A673 (cell line): ENCODE results near the gene NAPB. TPM values are rescaled to one million over a fixed set of nuclear protein-coding genes. Genes with fewer than 3 reads are reported as not detected.

Source experiments
- BruUV-seq: library from RNA; stranded (reverse); fragments of 400-500 nt; replicated peaks from 2 replicates; lab custom pipeline; 2021; lab: Mats Ljungman, UMichigan
- CTCF ChIA-PET: fragments of 300-600 bp; sonication (Branson Sonifier 250); formaldehyde crosslinking; loops from one replicate; lab custom pipeline; 2022; ENCODE audit warnings: antibody characterized with exemption; lab: Charles Lee
- POLR2A ChIA-PET: fragments of 300-600 bp; sonication (Branson Sonifier 250); formaldehyde crosslinking; loops from one replicate; lab custom pipeline; 2022; ENCODE audit warnings: antibody characterized with exemption; ENCODE audit not compliant: low non-redundant PET; lab: Charles Lee
- DNase-seq: peaks from one replicate; pipeline ENCODE4 v3.0.0-alpha.2; 2015; ENCODE audit warnings: low spot score
- H3K27ac ChIP-seq: fragments of 200-600 bp; sonication (generic); 2 replicates; pipeline ENCODE4 v1.5.1; 2016; ENCODE audit warnings: mixed run types, low read depth, mild to moderate bottlenecking, mixed read lengths, antibody characterized with exemption, low read length; ENCODE audit not compliant: poor library complexity, severe bottlenecking
- H3K27me3 ChIP-seq: fragments of 200-600 bp; sonication (generic); replicated peaks from 2 replicates; pipeline ENCODE4 v1.6.1; 2017; ENCODE audit warnings: mixed run types, low read depth, mild to moderate bottlenecking, mixed read lengths, antibody characterized with exemption, low read length; ENCODE audit not compliant: insufficient read depth, poor library complexity
- H3K36me3 ChIP-seq: fragments of 200-600 bp; sonication (generic); 2 replicates; pipeline ENCODE4 v1.6.1; 2016; ENCODE audit warnings: mixed run types, mild to moderate bottlenecking, mixed read lengths, antibody characterized with exemption, low read length; ENCODE audit not compliant: insufficient read depth, poor library complexity, severe bottlenecking
- H3K4me1 ChIP-seq: fragments of 200-600 bp; sonication (generic); 2 replicates; pipeline ENCODE4 v1.6.1; 2017; ENCODE audit warnings: mixed run types, mild to moderate bottlenecking, mixed read lengths, antibody characterized with exemption, low read length; ENCODE audit not compliant: insufficient read depth, poor library complexity, severe bottlenecking
- H3K4me3 ChIP-seq: fragments of 200-600 bp; sonication (generic); 2 replicates; pipeline ENCODE4 v1.5.1; 2016; ENCODE audit warnings: low read depth, mixed run types, mild to moderate bottlenecking, mixed read lengths, low read length; ENCODE audit not compliant: poor library complexity, severe bottlenecking
- H3K9me3 ChIP-seq: fragments of 200-600 bp; sonication (generic); 2 replicates; pipeline ENCODE4 v1.6.1; 2016; ENCODE audit warnings: mixed run types, low read depth, mild to moderate bottlenecking, mixed read lengths, antibody characterized with exemption, low read length; ENCODE audit not compliant: poor library complexity, severe bottlenecking
- EZH2 ChIP-seq: fragments of 200-600 bp; sonication (generic); IDR thresholded peaks from 2 replicates; pipeline ENCODE4 v1.6.1; 2017; ENCODE audit warnings: borderline replicate concordance, low read depth, mild to moderate bottlenecking, mixed read lengths, antibody characterized with exemption, low read length; ENCODE audit not compliant: poor library complexity, severe bottlenecking
- intact Hi-C: fragments of 100-400 bp; cut with micrococcal nuclease; formaldehyde crosslinking; loops from one replicate; pipeline ENCODE4 v1.10.0; 2022; ENCODE audit not compliant: unreplicated experiment
- total RNA-seq: library from RNA; stranded (reverse); gene quantifications from 2 replicates; pipeline ENCODE4 v1.2.3, GENCODE V29; 2021
- TF ChIP-seq, protein P1 (sequence below): fragments of 300-800, 200-600 bp; sonication (generic); conservative IDR thresholded peaks from 2 replicates; pipeline ENCODE4 v1.5.1; 2017; ENCODE audit warnings: low read depth, mild to moderate bottlenecking, antibody characterized with exemption, low read length, moderate library complexity, mixed read lengths

Gene NAPB
- total RNA-seq, 1 experiment from 2014 or later: 11.6 TPM

DNA sequence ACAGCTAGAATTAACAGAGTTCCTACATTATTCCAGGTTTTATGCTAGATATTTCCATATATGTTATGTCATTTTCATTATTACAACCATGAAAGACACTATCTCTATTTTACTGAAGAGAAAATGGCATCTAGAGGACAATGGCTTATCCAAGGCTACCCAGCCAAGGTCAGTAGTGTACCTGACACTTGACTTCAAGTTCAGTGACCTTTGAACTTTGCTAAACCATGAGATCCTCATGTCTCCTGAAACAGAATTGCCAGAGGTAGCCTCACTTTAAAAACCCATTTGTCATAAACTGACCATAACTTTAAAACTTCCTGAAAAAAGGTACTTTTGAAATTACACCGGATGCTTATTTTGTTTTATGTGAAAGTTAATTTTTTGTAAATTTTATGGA is 14.4 kb downstream of the NAPB start:
- DNase-seq: no peak
- Histone ChIP-seq H3K36me3 (no peaks in the 10 kb centered on the region), H3K4me3 (no peak overlapping the region), H3K9me3 (no peaks in the 10 kb centered on the region), H3K4me1 (peaks cover 11% of the 10 kb centered on the region), H3K27ac (no peak overlapping the region), H3K27me3 (no peaks in the 10 kb centered on the region)
- CTCF ChIA-PET: no interaction called here
- TF ChIP-seq, protein P1, sequence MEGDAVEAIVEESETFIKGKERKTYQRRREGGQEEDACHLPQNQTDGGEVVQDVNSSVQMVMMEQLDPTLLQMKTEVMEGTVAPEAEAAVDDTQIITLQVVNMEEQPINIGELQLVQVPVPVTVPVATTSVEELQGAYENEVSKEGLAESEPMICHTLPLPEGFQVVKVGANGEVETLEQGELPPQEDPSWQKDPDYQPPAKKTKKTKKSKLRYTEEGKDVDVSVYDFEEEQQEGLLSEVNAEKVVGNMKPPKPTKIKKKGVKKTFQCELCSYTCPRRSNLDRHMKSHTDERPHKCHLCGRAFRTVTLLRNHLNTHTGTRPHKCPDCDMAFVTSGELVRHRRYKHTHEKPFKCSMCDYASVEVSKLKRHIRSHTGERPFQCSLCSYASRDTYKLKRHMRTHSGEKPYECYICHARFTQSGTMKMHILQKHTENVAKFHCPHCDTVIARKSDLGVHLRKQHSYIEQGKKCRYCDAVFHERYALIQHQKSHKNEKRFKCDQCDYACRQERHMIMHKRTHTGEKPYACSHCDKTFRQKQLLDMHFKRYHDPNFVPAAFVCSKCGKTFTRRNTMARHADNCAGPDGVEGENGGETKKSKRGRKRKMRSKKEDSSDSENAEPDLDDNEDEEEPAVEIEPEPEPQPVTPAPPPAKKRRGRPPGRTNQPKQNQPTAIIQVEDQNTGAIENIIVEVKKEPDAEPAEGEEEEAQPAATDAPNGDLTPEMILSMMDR: no peak
- no peak for TF ChIP-seq EZH2
- BruUV-seq: no TSS peak
- intact Hi-C loops: no loop called here
- POLR2A ChIA-PET: no interaction called here

DNA sequence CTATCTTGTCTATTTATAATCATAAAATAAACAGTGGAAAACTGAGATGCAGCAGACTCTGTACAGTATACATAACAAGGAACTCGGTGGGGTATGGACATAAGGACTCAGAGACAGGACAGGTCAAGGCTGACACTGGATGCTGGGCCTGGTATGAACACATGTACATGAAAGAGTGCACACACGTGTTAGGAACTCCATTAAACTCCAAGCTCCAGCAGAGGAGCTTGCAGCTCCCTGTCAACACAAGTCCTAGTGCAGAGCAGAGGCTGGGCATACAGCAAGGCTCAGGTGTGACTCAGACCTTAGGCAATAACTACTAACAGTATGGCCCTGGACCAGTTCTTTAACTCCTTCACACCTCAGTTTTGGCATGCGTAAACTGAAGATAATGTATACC is 17.1 kb downstream of the NAPB start:
- POLR2A ChIA-PET: no interaction called here
- intact Hi-C loops: no loop called here

GRCh38 chr20:23403751-23404150 is 17.5 kb downstream of the NAPB start:
- BruUV-seq: no TSS peak
- no peaks in the 10 kb centered on the region for H3K9me3 ChIP-seq
- TF ChIP-seq, protein P1: no peak
- TF ChIP-seq EZH2: no peak
- no peak overlapping the region for H3K4me3 ChIP-seq
- no peak overlapping the region for H3K27ac ChIP-seq
- DNase-seq: no peak
- ChIA-PET CTCF (no interaction called here), POLR2A (no interaction called here)
- no peaks in the 10 kb centered on the region for H3K27me3 ChIP-seq
- H3K36me3 ChIP-seq: no peaks in the 10 kb centered on the region
- no peaks in the 10 kb centered on the region for H3K4me1 ChIP-seq
- intact Hi-C loops: no loop called here

More for the DNA sequence above, 17.1 kb downstream of the NAPB start:
- no peaks in the 10 kb centered on the region for H3K4me1 ChIP-seq
- TF ChIP-seq EZH2: no peak
- TF ChIP-seq, protein P1: no peak
- no peaks in the 10 kb centered on the region for H3K27me3 ChIP-seq
- no peaks in the 10 kb centered on the region for H3K9me3 ChIP-seq
- no TSS peak for BruUV-seq
- CTCF ChIA-PET: no interaction called here
- H3K4me3 ChIP-seq: no peak overlapping the region
- no peak overlapping the region for H3K27ac ChIP-seq
- no peak for DNase-seq
- no peaks in the 10 kb centered on the region for H3K36me3 ChIP-seq
